ENCODE measurements around the gene NACAD. TPM values are rescaled to one million over a fixed set of nuclear protein-coding genes. Genes with fewer than 3 reads are reported as not detected.

Gene NACAD
- total RNA-seq, 2 donors from 2014 or later: 5.9 to 9.0 TPM

- Histone ChIP-seq H3K9me3 (no peaks in the 10 kb centered on the region), H3K36me3 (peaks cover 7% of the 10 kb centered on the region), H3K4me1 (peaks cover 0 to 18% of the 10 kb centered on the region in 2 donors), H3K27ac (no peak overlapping the region), H3K4me3 (no peak overlapping the region), H3K27me3 (no peaks in the 10 kb centered on the region)
- TF ChIP-seq, protein P1, sequence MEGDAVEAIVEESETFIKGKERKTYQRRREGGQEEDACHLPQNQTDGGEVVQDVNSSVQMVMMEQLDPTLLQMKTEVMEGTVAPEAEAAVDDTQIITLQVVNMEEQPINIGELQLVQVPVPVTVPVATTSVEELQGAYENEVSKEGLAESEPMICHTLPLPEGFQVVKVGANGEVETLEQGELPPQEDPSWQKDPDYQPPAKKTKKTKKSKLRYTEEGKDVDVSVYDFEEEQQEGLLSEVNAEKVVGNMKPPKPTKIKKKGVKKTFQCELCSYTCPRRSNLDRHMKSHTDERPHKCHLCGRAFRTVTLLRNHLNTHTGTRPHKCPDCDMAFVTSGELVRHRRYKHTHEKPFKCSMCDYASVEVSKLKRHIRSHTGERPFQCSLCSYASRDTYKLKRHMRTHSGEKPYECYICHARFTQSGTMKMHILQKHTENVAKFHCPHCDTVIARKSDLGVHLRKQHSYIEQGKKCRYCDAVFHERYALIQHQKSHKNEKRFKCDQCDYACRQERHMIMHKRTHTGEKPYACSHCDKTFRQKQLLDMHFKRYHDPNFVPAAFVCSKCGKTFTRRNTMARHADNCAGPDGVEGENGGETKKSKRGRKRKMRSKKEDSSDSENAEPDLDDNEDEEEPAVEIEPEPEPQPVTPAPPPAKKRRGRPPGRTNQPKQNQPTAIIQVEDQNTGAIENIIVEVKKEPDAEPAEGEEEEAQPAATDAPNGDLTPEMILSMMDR (IDR thresholded peaks at IDR 0.05): no peak
- DNase-seq (ENCODE audit: low spot score): no peak
These were observed 54.9 kb downstream of the NACAD start for GRCh38 chr7:45033931-45034290.

DNA sequence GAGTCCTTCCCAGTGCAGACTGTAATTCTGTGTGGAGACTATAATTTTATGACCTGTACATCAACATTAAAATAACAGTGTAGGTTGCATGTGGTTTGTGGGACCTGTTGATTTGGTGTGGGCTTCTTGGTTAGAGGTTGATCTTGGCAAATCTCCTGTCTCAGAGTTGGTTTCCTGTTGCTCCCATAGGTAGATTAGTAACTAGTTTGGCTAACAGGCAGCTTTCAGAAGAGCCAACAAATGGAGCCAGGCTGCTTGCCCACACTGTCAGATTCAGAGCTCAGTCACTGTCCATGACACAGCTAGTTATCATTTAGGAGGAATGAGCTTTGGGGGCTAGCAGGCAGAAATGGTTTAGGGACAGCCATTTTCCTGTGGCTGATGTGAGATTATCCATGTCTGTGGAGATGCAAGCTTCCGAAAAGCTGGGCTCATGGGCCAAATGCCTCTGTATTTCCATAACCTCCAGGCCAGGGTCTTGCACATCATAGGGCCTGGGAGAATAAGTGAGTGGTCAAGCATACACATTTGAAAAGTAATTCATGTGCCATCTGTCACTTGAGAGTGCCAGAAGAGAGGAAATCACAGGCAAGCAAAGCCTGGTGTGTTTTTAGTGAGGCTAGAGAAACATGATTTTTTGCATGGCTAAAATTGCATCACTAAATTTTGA lies 55.4 kb downstream of the NACAD start:
- H3K27me3 ChIP-seq: no peaks in the 10 kb centered on the region
- H3K9me3 ChIP-seq: no peaks in the 10 kb centered on the region
- peaks cover 0 to 18% of the 10 kb centered on the region in 2 donors for H3K4me1 ChIP-seq
- TF ChIP-seq, protein P1 (IDR thresholded peaks at IDR 0.05): no peak
- DNase-seq (ENCODE audit: low spot score): no peak
- H3K4me3 ChIP-seq: no peak overlapping the region
- H3K27ac ChIP-seq: no peak overlapping the region
- H3K36me3 ChIP-seq: peaks cover 2% of the 10 kb centered on the region

DNA sequence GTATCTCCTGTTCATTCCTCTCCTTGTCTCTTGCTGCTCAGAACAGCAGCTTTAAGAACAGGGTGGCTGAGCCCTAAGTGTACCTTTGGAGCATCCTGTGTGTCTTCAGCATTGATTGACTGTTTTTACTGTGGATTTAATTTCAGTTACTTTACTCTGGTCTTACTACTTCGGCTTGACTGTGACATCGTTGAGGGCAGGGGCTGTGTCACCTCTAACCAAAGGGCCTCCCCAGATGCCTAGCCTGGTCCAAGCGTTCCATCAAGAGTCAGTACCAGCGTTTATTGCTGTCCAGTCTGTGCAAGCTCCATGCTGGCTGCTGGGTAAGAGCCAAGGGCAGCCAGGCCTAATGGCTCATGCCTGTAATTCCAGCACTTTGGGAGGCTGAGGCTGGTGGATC lies 56.3 kb downstream of the NACAD start:
- DNase-seq (ENCODE audit: low spot score): no peak
- TF ChIP-seq, protein P1 (IDR thresholded peaks at IDR 0.05): no peak
- Histone ChIP-seq H3K27ac (no peak overlapping the region), H3K4me3 (no peak overlapping the region), H3K9me3 (no peaks in the 10 kb centered on the region), H3K4me1 (peaks cover 0 to 18% of the 10 kb centered on the region in 2 donors), H3K36me3 (no peaks in the 10 kb centered on the region), H3K27me3 (no peaks in the 10 kb centered on the region)

- H3K27ac ChIP-seq: no peak overlapping the region
- H3K9me3 ChIP-seq: no peaks in the 10 kb centered on the region
- TF ChIP-seq, protein P1 (IDR thresholded peaks at IDR 0.05): no peak
- peaks cover 0 to 18% of the 10 kb centered on the region in 2 donors for H3K4me1 ChIP-seq
- H3K27me3 ChIP-seq: no peaks in the 10 kb centered on the region
- H3K36me3 ChIP-seq: peaks cover 2% of the 10 kb centered on the region
- no peak for DNase-seq (ENCODE audit: low spot score)
- no peak overlapping the region for H3K4me3 ChIP-seq
These were observed 56.9 kb downstream of the NACAD start for GRCh38 chr7:45031829-45032228.

Other genes with a start within 250 kb of the NACAD start
- gene H2AZ2, start 240.9 kb downstream of the NACAD start, total RNA-seq: 100 to 1,000 TPM; 171 to 175 TPM
- 10 to 100 TPM in 1 of 2 donors, 1 to 10 TPM in 1; 10.0 to 12.9 TPM for gene PURB, start 203.4 kb downstream of the NACAD start, total RNA-seq
- gene MYO1G, start 110.0 kb downstream of the NACAD start, total RNA-seq: 1 to 10 TPM in 1 of 2 donors, under 1 TPM in 1; 0.78 to 2.2 TPM
- 10 to 100 TPM; 26.5 to 34.0 TPM for gene CCM2, start 88.8 kb downstream of the NACAD start, total RNA-seq
- gene TBRG4, start 22.7 kb upstream of the NACAD start, total RNA-seq: 10 to 100 TPM; 46.1 to 48.2 TPM
- 10 to 100 TPM; 62.0 to 77.2 TPM for gene RAMP3, start 68.8 kb upstream of the NACAD start, total RNA-seq

Measured in right atrium auricular region (tissue), 2 donors.